ENCODE data around the gene JAKMIP3.

DNA sequence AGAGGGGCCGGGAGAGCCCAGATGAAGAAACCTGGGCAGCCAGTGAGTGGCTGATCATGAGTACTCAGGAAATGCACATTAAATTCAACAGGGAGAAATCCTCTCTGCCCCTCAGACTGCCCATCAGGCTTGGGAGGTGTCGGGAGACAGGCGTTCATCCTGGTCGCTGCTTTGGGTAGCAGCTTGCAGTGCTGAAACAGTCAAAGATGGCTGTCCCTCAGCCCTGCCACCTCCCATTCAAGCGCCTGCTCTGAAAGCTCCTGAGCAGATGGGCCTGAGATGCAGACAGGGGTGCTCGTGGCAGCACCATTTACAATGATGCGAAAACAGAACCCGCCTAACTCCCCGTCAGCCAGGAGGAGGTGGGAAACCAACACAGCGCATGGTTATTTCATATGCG is 3.6 kb upstream of the JAKMIP3 start:
- TF ChIP-seq, protein P1, sequence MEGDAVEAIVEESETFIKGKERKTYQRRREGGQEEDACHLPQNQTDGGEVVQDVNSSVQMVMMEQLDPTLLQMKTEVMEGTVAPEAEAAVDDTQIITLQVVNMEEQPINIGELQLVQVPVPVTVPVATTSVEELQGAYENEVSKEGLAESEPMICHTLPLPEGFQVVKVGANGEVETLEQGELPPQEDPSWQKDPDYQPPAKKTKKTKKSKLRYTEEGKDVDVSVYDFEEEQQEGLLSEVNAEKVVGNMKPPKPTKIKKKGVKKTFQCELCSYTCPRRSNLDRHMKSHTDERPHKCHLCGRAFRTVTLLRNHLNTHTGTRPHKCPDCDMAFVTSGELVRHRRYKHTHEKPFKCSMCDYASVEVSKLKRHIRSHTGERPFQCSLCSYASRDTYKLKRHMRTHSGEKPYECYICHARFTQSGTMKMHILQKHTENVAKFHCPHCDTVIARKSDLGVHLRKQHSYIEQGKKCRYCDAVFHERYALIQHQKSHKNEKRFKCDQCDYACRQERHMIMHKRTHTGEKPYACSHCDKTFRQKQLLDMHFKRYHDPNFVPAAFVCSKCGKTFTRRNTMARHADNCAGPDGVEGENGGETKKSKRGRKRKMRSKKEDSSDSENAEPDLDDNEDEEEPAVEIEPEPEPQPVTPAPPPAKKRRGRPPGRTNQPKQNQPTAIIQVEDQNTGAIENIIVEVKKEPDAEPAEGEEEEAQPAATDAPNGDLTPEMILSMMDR (IDR thresholded peaks at IDR 0.05), result no peak
- no peak for TF ChIP-seq POLR2A (IDR thresholded peaks at IDR 0.05)

Data from uterus (tissue), 2 donors.